IMR-90 (cell line): ENCODE data around the gene CDH13. TPM values are rescaled to one million over a fixed set of nuclear protein-coding genes. Genes with fewer than 3 reads are reported as not detected.

ENCODE experiments used
- ATAC-seq: fragments of 200-7000 bp; cut with Tn5 transposase; 2 replicates; pipeline ENCODE4 v1.9.1; 2020; ENCODE audit warnings: low read depth, mild to moderate bottlenecking, moderate library complexity
- BruUV-seq: library from RNA; stranded (reverse); fragments of 400-500 nt; replicated peaks from 2 replicates; lab custom pipeline; 2021; lab: Mats Ljungman, UMichigan
- CTCF ChIA-PET: fragments of 300-600 bp; formaldehyde crosslinking; extraction: SDS; loops from one replicate; lab custom pipeline; 2021; ENCODE audit warnings: antibody characterized with exemption; lab: Yijun Ruan, JAX
- POLR2A ChIA-PET: fragments of 300-600 bp; sonication (Branson Sonifier 250); formaldehyde crosslinking; loops from one replicate; lab custom pipeline; 2022; ENCODE audit warnings: antibody characterized with exemption; ENCODE audit not compliant: unreplicated experiment; lab: Charles Lee
- DNase-seq: peaks from one replicate; pipeline ENCODE4 v3.0.0; 2013
- H2AFZ ChIP-seq: replicated peaks from 2 replicates; pipeline ENCODE3; 2013; ENCODE audit warnings: low read length, mild to moderate bottlenecking; ENCODE audit not compliant: poor library complexity
- H2AK5ac ChIP-seq: 2 replicates; pipeline ENCODE4 v1.6.1; 2013; ENCODE audit warnings: low read depth, low read length, inconsistent platforms
- H2AK9ac ChIP-seq: replicated peaks from 2 replicates; pipeline ENCODE3; 2013; ENCODE audit warnings: mild to moderate bottlenecking, low read depth, low read length, moderate library complexity; ENCODE audit not compliant: poor library complexity
- H2BK120ac ChIP-seq: 2 replicates; pipeline ENCODE4 v1.6.1; 2013; ENCODE audit warnings: low read depth, low read length, inconsistent platforms
- H2BK15ac ChIP-seq: 3 replicates; pipeline ENCODE4 v1.6.1; 2013; ENCODE audit warnings: low read depth, low read length, inconsistent platforms
- H2BK20ac ChIP-seq: 2 replicates; pipeline ENCODE4 v1.6.1; 2013; ENCODE audit warnings: low read depth, mild to moderate bottlenecking, inconsistent platforms, low read length, moderate library complexity
- H2BK5ac ChIP-seq: 2 replicates; pipeline ENCODE4 v1.6.1; 2013; ENCODE audit warnings: mild to moderate bottlenecking, low read depth, low read length, inconsistent platforms; ENCODE audit not compliant: poor library complexity, severe bottlenecking
- H3K14ac ChIP-seq: replicated peaks from 2 replicates; pipeline ENCODE4 v1.6.1; 2013; ENCODE audit warnings: low read depth, low read length, inconsistent platforms
- H3K18ac ChIP-seq: 2 replicates; pipeline ENCODE4 v1.6.1; 2013; ENCODE audit warnings: low read depth, low read length, control low read depth
- H3K23ac ChIP-seq: 2 replicates; pipeline ENCODE4 v1.6.1; 2013; ENCODE audit warnings: low read depth, low read length, inconsistent platforms
- H3K27ac ChIP-seq: 2 replicates; pipeline ENCODE4 v1.5.1; 2013; ENCODE audit warnings: mild to moderate bottlenecking, control low read depth, low read length; ENCODE audit not compliant: insufficient read depth
- H3K27me3 ChIP-seq: 2 replicates; pipeline ENCODE4 v1.6.1; 2013; ENCODE audit warnings: low read length; ENCODE audit not compliant: control insufficient read depth, insufficient read depth
- H3K36me3 ChIP-seq: 2 replicates; pipeline ENCODE4 v1.6.1; 2013; ENCODE audit warnings: low read length, mixed read lengths; ENCODE audit not compliant: control insufficient read depth, insufficient read depth
- H3K4ac ChIP-seq: 2 replicates; pipeline ENCODE4 v1.6.1; 2013; ENCODE audit warnings: low read depth, low read length, inconsistent platforms
- H3K4me1 ChIP-seq: 2 replicates; pipeline ENCODE4 v1.6.1; 2013; ENCODE audit warnings: low read length, mixed read lengths; ENCODE audit not compliant: control insufficient read depth, insufficient read depth
- H3K4me2 ChIP-seq: 2 replicates; pipeline ENCODE4 v1.6.1; 2013; ENCODE audit warnings: low read depth, mild to moderate bottlenecking, control low read depth, low read length, moderate library complexity
- H3K4me3 ChIP-seq: 2 replicates; pipeline ENCODE4 v1.5.1; 2013; ENCODE audit warnings: low read depth, mild to moderate bottlenecking, control low read depth, low read length, moderate library complexity; ENCODE audit not compliant: insufficient read depth
- H3K56ac ChIP-seq: 2 replicates; pipeline ENCODE4 v1.6.1; 2013; ENCODE audit warnings: low read length, inconsistent platforms; ENCODE audit not compliant: insufficient read depth; ENCODE audit errors: extremely low read depth
- H3K79me1 ChIP-seq, 2 experiments: 2 replicates each; pipeline ENCODE4 v1.6.1; 2013; ENCODE audit warnings: low read length in 2 of 2, inconsistent platforms in 1 of 2, low read depth in 1 of 2
- H3K9ac ChIP-seq: 2 replicates; pipeline ENCODE4 v1.6.1; 2013; ENCODE audit warnings: low read depth, low read length, control low read depth
- H3K9me1 ChIP-seq: 2 replicates; pipeline ENCODE4 v1.6.1; 2013; ENCODE audit warnings: low read length, inconsistent platforms; ENCODE audit not compliant: insufficient read depth
- H3K9me3 ChIP-seq: 2 replicates; pipeline ENCODE4 v1.6.1; 2013; ENCODE audit warnings: low read length; ENCODE audit not compliant: control insufficient read depth, insufficient read depth
- H4K20me1 ChIP-seq: 2 replicates; pipeline ENCODE4 v1.6.1; 2013; ENCODE audit warnings: low read length, inconsistent platforms; ENCODE audit not compliant: insufficient read depth
- H4K5ac ChIP-seq: 2 replicates; pipeline ENCODE4 v1.6.1; 2013; ENCODE audit warnings: mild to moderate bottlenecking, low read depth, low read length, control low read depth
- H4K8ac ChIP-seq, 2 experiments: 2 replicates each; pipeline ENCODE4 v1.6.1; 2013; ENCODE audit warnings: low read depth in 2 of 2, low read length in 2 of 2, control low read depth in 1 of 2, inconsistent platforms in 1 of 2
- H4K91ac ChIP-seq: 2 replicates; pipeline ENCODE4 v1.6.1; 2013; ENCODE audit warnings: low read depth, low read length, inconsistent platforms; ENCODE audit not compliant: insufficient read depth
- BHLHE40 ChIP-seq: fragments of 150-350 bp; IDR thresholded peaks from 2 replicates; pipeline ENCODE4 v1.6.1; 2016; ENCODE audit warnings: mild to moderate bottlenecking, low read depth, low read length
- CHD1 ChIP-seq: IDR thresholded peaks from 2 replicates; pipeline ENCODE4 v1.6.1; 2012; ENCODE audit warnings: low read depth, low read length, improper control_type of control experiment
- MAFK ChIP-seq: IDR thresholded peaks from 2 replicates; pipeline ENCODE4 v1.6.1; 2012; ENCODE audit warnings: low read depth, low read length, improper control_type of control experiment
- MAZ ChIP-seq: IDR thresholded peaks from 2 replicates; pipeline ENCODE4 v1.6.1; 2012; ENCODE audit warnings: low read depth, mild to moderate bottlenecking, low read length, improper control_type of control experiment, moderate library complexity, borderline replicate concordance
- POLR2A ChIP-seq: IDR thresholded peaks from 2 replicates; pipeline ENCODE4 v1.6.1; 2012; ENCODE audit warnings: mild to moderate bottlenecking, low read depth, low read length
- RAD21 ChIP-seq: IDR thresholded peaks from 2 replicates; pipeline ENCODE4 v1.6.1; 2012; ENCODE audit warnings: low read length, improper control_type of control experiment
- RCOR1 ChIP-seq: IDR thresholded peaks from 2 replicates; pipeline ENCODE4 v1.6.1; 2012; ENCODE audit warnings: mild to moderate bottlenecking, low read length, improper control_type of control experiment; ENCODE audit not compliant: insufficient replicate concordance
- RFX5 ChIP-seq: IDR thresholded peaks from 2 replicates; pipeline ENCODE4 v1.8.0; 2012; ENCODE audit warnings: low read depth, mild to moderate bottlenecking, low read length, moderate library complexity
- WGBS, 2 experiments: methylation state at CpG; one replicate each; pipeline versions ENCODE4 v1.1.5 to v1.1.7; 2013; ENCODE audit warnings: missing lambda C conversion rate in 2 of 2; ENCODE audit not compliant: insufficient read length in 1 of 2; ENCODE audit errors: extremely low coverage in 2 of 2; 5-methylcytosine and 5-hydroxymethylcytosine counted together
- dilution Hi-C: fragments of 300-500 bp; cut with HindIII; formaldehyde crosslinking; loops from one replicate; pipeline ENCODE4 v1.14.3; 2018; ENCODE audit warnings: low sequenced_read_pairs; ENCODE audit not compliant: unreplicated experiment
- in situ Hi-C: fragments of 300-500 bp; cut with MboI; formaldehyde crosslinking; loops from 3 replicates; pipeline ENCODE4 v1.14.3; 2019; ENCODE audit warnings: low sequenced_read_pairs, inconsistent platforms, mixed read lengths
- intact Hi-C: fragments of 100-400 bp; cut with micrococcal nuclease; formaldehyde crosslinking; loops from 2 replicates; pipeline ENCODE4 v1.10.0; 2022
- polyA plus RNA-seq, 3 experiments: library from polyadenylated mRNA; depleted of rRNA; stranded (reverse); fragments of >200 nt; gene quantifications; 2 replicates each; pipeline ENCODE4 v1.2.3, GENCODE V29; 2012; ENCODE audit warnings: low replicate concordance in 1 of 3
- total RNA-seq: library from RNA; depleted of rRNA; stranded (reverse); fragments of >200 nt; gene quantifications from 2 replicates; pipeline ENCODE4 v1.2.3, GENCODE V29; 2012
- TF ChIP-seq, protein P1 (sequence below): conservative IDR thresholded peaks from 2 replicates; pipeline ENCODE4 v1.5.1; 2012; ENCODE audit warnings: mild to moderate bottlenecking, low read depth, low read length, improper control_type of control experiment
- TF ChIP-seq, protein P2 (sequence below): fragments of 150-350 bp; IDR thresholded peaks from 2 replicates; pipeline ENCODE4 v1.6.1; 2017; ENCODE audit warnings: mild to moderate bottlenecking, antibody characterized with exemption, low read length, low read depth

Gene CDH13
- total and polyA plus RNA-seq, 2 of the 4 experiments (the other 2 are of a cell fraction): 61.6 to 74.7 TPM

DNA sequence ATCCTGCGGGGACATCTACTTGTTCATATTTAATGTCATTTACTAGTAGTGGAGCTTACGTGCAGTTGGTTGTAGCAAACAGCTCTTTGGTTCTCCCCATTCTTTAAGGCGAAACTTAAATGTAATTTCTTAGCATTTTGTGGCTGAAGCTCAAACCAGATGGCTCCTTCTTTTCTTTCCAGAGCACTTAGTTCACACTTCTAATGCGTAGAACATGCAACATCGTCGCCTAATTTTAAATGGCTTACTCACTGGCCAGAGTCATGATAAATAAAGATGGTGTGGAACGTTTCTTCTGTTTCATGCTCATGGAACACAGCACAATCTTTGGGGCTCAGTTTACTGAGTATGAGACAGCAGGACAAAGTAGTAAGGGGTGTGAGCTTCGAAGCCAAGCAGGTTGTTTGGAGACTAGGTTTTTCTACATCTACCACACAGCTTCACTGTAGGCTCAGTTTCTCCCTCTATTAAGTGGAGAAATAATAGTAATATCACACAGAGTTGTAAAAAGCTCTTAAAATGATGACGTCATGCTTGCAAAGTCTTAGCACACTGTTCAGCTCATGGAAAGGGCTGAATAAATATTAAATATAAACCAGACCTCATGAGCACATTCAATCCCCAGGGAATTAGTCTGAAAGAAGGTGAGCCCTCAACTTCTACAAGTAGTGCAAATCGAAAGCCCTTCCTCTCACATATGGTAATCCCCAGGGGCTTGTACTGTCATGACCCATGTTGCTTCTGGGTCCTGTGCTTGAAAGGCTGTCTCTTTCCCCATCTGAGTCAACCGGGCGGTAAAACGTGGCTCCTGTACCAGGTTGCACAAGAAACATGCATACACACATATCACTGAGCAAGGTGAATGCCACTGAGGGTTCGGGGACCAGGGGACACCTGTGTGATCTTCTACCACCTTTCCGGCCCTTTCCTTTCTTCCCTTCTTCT is 384.3 kb downstream of the CDH13 start (continued):
- TF ChIP-seq, protein P1, sequence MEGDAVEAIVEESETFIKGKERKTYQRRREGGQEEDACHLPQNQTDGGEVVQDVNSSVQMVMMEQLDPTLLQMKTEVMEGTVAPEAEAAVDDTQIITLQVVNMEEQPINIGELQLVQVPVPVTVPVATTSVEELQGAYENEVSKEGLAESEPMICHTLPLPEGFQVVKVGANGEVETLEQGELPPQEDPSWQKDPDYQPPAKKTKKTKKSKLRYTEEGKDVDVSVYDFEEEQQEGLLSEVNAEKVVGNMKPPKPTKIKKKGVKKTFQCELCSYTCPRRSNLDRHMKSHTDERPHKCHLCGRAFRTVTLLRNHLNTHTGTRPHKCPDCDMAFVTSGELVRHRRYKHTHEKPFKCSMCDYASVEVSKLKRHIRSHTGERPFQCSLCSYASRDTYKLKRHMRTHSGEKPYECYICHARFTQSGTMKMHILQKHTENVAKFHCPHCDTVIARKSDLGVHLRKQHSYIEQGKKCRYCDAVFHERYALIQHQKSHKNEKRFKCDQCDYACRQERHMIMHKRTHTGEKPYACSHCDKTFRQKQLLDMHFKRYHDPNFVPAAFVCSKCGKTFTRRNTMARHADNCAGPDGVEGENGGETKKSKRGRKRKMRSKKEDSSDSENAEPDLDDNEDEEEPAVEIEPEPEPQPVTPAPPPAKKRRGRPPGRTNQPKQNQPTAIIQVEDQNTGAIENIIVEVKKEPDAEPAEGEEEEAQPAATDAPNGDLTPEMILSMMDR: no peak

DNA sequence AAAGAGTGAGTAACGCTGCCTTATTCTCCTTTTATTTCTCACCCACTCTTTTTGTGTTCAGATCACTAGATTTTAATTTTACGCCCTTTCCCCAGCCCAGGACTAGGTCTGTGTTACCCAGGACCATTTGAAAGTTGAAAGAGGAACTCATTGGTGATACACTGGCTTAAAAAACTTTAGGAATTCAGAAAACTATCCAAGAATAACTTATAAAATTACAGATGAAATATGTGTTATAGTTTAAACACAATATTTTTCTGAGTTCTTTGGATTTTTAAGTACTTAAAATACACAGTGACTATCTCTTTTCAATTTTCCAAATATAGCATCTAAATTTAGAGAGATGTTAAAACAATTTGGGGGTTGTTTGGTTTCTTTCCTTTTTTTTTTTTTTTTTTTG is 385.2 kb downstream of the CDH13 start:
- ChIA-PET CTCF (no interaction called here), POLR2A (no interaction called here)
- Histone ChIP-seq H3K36me3 (no peaks in the 10 kb centered on the region), H4K8ac (no peak overlapping the region), H3K4me2 (no peak overlapping the region), H3K9ac (no peak overlapping the region), H3K4ac (no peak overlapping the region), H4K91ac (no peak overlapping the region), H3K9me1 (no peaks in the 10 kb centered on the region; the same call in 1 of the 2 replicates), H3K18ac (no peak overlapping the region), H3K9me3 (no peaks in the 10 kb centered on the region), H2BK15ac (no peak overlapping the region), H3K4me1 (no peaks in the 10 kb centered on the region), H4K20me1 (no peaks in the 10 kb centered on the region), H3K56ac (no peak overlapping the region), H3K23ac (no peak overlapping the region), H2BK20ac (no peak overlapping the region), H2AK9ac (no peak overlapping the region), H3K14ac (no peak overlapping the region), H2AFZ (no peak overlapping the region), H3K79me1 (peaks cover 0 to 3% of the 10 kb centered on the region in 2 experiments; a peak in 1 of 4 replicates), H2BK5ac (no peak overlapping the region), H4K5ac (no peak overlapping the region), H3K27ac (no peak overlapping the region), H2AK5ac (no peak overlapping the region), H3K27me3 (no peaks in the 10 kb centered on the region), H3K4me3 (no peak overlapping the region), H2BK120ac (no peak overlapping the region)
- DNase-seq (no peak), ATAC-seq (peak; percentile 59; the same call in 1 of the 2 replicates)
- TF ChIP-seq MAFK (no peak), MAZ (no peak), RFX5 (no peak), RAD21 (no peak), CHD1 (no peak), RCOR1 (no peak), POLR2A (no peak), BHLHE40 (no peak)
- TF ChIP-seq, protein P1: no peak
- TF ChIP-seq, protein P2, sequence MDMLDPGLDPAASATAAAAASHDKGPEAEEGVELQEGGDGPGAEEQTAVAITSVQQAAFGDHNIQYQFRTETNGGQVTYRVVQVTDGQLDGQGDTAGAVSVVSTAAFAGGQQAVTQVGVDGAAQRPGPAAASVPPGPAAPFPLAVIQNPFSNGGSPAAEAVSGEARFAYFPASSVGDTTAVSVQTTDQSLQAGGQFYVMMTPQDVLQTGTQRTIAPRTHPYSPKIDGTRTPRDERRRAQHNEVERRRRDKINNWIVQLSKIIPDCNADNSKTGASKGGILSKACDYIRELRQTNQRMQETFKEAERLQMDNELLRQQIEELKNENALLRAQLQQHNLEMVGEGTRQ: no peak
- BruUV-seq: no TSS peak
- dilution Hi-C loops: no loop called here
- intact Hi-C loops: no loop called here
- in situ Hi-C loops: no loop called here
- WGBS, 2 experiments: no CpG with 5 or more reads among the region's 2 CpGs
